ENCODE data around the gene CPEB1. TPM values are rescaled to one million over a fixed set of nuclear protein-coding genes. Genes with fewer than 3 reads are reported as not detected.
"Not testable (repeated sequence)": the region's sequence is repeated elsewhere in the genome, so short reads cannot be mapped to it uniquely, and the experiment has no call there.

CPEB1 gene
- total RNA-seq, 1 donor from 2014 or later = not detected

DNA sequence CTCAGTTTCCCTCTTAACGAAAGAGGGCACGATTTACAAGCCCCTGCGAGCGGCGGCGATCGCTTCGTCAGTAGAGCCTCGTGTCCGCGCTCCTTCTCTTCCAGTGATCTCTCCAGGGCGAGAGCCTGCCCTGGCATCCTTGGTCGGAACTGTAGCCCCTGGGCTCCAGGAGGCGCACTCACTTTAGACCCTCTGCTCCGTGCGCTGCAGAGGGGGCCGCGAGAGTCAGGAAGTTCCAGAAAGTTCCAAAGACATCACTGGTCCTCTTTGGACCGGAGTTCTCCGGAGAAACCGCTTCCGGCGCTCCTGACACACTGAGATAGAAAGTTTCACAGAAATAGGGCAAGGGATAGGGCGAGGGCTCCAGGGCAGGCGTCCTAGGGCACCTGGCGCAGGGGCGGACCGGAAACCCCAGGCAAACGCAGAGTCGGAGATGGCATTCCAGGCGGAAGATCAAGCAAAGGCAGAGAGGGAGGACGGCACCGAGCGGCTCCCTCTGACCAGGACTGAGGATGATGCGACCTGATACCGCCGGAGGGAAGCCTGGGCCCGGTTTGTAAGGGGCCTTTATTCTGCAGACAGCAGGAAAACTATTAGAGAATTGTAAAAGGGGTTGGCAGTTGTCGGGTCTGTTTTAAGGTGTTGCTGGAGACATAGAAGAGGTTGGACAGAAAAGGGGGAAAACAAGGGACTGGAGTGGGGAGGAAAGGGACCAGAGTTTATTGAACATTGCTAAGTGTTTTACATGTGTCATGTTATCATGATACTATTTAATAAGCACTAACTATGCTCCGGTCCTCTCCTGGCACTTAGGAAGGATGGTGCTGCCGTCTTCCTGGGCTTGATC lies 1.3 kb upstream of the CPEB1 start:
- DNase-seq = no peak

GRCh38 chr15:82647835-82648256 lies 683 bp upstream of the CPEB1 start:
- no peak for DNase-seq

- DNase-seq = no peak
Measured at GRCh38 chr15:82646250-82647044, 716 bp downstream of the CPEB1 start.

DNA sequence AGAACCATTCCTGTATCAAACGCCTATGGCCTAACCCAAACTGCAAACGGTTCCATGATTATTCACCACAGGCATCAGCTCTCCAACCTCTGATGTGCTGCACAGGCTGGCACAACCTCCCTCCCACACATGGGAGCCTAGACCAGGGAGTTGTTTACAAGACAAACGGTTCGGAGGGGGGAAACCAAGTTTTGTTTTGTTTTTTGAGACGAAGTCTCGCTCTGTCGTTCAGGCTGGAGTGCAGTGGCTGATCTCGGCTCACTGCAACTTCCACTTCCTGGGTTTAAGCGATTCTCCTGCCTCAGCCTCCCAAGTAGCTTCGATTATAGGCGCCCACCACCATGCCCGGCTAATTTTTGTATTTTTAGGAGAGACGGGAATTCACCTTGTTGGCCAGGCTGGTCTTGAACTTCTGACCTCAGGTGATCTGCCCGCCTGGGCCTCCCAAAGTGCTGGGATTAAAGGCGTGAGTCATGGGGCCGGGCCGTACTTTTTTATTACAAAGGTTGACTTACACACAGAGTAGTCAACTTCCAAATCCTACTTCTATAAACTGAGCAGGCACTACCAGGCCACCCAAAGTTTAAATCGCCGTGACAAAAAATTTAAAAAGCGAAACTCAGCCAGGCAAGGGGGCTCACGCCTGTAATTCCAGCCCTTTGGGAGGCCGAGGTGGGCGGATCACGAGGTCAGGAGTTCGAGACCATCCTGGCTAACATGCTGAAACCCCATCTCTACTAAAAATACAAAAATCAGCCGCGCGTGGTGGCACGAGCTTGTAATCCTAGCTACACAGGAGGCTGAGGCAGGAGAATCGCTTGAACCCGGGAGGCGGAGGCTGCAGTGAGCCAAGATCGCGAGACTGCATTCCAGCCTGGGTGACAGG lies 2.0 kb downstream of the CPEB1 start:
- DNase-seq = not testable (repeated sequence)

GRCh38 chr15:82643992-82644391 lies 3.2 kb downstream of the CPEB1 start:
- no peak for DNase-seq

- no peak for DNase-seq
Measured at GRCh38 chr15:82642656-82643055, 4.5 kb downstream of the CPEB1 start.

GRCh38 chr15:82641129-82641798 lies 5.9 kb downstream of the CPEB1 start:
- no peak for DNase-seq

DNA sequence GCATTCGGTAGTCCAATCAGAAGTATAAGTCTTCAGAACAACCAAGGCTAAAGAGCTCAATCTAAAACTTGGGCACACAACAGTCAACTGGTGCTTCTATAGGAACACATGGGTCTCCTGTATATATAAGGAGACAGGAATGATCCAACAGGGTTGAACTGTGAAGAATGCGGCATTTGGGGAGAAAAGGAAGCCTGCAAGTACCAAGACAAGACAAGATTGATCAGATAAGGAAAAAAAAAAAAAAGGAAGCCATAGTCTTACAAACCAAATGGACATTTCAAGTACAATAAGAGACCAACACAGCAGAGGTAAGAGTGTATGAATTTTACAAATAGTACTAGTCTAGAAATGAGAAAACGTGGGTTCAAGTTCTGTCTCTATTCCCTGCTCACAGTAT lies 6.5 kb downstream of the CPEB1 start:
- no peak for DNase-seq

DNA sequence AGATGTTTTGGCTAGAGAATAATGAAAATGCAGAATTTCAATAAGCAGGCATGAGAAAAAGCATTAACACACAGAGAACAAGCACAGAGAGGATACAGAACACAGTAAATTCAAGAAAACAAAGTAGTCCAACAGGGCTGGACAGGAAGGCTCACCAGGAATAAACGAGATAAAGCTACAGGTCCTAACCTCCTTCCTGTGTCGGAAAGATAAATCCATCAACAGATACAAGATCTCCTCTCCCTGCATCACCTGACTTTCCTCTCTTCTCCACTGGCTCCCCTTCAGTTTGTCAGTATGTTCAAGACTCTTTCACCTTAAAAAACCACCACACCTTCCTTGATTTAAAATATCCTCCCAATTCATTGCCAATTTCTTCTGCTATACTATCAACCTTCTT lies 11.4 kb downstream of the CPEB1 start:
- DNase-seq = no peak

- DNase-seq = no peak
Measured at GRCh38 chr15:82630033-82630432, 17.1 kb downstream of the CPEB1 start.

GRCh38 chr15:82625136-82625535 lies 22.0 kb downstream of the CPEB1 start:
- no peak for DNase-seq

- no peak for DNase-seq
Measured at GRCh38 chr15:82624438-82624837, 22.7 kb downstream of the CPEB1 start.

DNA sequence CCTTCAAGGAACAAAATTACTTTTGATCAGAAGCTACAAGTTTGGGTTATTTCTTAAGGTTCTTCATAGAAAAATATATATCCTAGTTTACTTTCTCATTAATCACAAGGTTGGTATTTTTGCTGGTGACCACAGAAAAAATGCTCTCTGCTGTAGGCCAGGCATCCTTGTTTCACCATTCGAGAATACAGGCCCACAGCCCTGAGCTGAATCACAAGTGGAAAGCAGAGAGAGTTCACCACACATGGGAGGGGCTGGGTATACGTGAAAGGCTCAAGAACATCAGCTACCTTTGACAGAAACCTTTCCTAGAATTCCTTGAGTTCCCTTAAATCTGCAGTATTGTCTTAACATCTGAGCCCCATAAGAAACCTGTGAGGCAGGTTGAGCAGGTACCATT lies 23.2 kb downstream of the CPEB1 start:
- DNase-seq = no peak

DNA sequence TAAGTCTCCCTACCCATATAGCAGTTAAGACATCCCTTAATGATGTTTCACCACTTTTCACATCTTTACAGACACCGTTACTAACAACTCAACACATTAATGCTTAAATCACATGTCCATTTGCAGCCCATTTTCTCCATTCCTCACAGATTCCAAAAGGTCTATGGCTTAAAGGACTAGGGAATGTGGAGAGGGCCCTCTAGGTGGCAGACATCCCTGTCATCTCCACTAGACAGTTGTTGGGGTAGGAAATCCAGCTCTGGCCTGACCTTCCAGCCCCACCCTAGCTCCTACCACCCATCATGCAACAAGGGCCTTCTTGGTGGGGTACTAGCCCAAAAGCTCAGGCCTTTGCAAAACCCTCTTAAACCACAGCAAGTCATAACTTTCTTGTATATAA lies 25.2 kb downstream of the CPEB1 start:
- no peak for DNase-seq

DNA sequence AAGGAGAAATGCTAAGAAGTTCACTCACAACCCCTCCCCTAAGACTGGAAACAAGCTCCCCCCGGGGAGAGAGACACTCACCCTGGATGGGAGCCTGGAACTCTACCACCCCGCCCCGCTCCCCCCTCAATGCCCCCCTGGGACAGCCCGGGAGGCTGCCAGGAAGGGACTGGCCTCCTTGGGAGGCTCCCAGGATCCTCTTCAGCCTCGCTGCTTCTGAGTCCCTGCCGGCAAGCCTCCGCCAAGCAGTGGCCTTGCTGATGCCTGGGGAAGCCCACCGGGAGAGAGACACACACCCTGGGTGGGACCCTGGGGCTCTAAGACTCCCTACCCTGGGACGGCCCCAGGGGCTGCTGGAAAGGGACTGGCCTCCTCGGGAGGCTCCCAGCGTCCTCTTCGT lies 33.4 kb downstream of the CPEB1 start:
- DNase-seq = no peak

DNA sequence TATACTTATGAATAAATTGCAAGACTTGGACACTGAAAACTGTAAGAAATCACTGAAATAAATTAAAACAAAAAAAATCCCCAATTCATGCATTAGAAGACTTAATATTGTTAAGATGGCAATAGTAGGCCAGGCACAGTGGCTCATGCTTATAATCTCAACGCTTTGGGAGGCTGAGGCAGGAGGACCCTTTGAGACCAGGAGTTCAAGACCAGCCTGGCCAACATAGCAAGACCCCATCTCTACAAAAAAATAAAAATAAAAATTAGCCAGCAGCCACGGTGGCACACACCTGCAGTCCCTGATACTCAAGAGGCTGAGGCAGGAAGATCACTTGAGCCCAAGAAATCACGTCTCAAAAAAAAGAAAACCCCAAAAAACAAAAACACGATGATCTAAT lies 35.8 kb downstream of the CPEB1 start:
- DNase-seq = no peak

- DNase-seq = no peak
Measured at GRCh38 chr15:82602195-82602594, 45.0 kb downstream of the CPEB1 start.

DNA sequence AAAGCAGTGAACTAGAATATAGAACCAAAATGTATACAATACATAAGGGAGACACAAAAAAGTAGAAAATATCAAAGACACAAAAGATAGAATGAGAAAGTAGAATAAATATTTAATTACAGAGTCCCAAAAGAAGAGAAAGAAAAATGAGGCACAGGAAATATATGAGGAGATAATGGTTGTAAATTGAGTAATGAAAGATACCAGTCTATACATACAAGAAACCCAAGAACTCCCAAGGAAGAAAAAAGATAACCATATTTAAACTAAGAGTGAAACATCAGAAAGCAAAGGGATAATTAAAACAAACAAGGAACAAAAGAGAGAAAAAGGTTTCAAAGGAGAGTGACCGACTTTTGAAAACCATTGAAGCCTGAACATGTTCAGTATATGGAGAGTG lies 47.3 kb downstream of the CPEB1 start:
- DNase-seq = no peak

GRCh38 chr15:82597815-82598214 lies 49.3 kb downstream of the CPEB1 start:
- DNase-seq = no peak

DNA sequence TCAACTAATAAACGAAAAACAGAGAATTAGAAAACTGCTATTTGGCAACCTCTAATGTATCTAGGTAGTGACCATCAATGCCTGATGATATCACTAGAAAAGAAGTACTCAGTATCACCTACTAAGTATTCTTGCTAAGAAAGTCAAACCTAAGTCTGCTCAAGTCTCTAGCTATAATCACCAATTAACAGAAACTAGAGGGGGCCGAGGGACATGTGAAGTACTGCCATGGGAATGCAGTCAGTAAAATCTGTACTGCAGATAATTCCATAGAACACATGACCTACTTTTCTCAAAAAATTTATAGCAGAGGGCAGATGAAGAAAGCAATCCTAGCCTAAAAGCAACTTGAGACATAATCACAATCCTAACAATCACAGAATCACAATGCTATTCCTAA lies 51.4 kb downstream of the CPEB1 start:
- DNase-seq = no peak

DNA sequence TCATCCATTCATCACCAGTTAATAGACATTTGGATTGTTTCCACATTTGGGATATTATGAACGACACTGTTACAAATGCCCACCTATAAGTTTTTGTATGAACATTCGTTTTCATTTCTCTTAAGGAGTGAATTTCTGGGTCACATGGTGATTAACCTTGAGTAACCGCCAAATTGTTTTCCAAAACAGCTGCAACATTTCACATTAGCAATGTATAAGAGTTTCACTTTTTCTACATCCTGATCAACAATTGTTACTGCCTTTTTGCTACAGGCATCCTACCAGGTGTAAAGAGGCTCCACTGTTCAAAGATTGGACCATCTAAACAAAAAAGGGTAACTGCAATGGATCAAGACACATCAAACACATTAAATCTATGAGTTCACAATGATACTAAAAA lies 52.0 kb downstream of the CPEB1 start:
- no peak for DNase-seq

DNA sequence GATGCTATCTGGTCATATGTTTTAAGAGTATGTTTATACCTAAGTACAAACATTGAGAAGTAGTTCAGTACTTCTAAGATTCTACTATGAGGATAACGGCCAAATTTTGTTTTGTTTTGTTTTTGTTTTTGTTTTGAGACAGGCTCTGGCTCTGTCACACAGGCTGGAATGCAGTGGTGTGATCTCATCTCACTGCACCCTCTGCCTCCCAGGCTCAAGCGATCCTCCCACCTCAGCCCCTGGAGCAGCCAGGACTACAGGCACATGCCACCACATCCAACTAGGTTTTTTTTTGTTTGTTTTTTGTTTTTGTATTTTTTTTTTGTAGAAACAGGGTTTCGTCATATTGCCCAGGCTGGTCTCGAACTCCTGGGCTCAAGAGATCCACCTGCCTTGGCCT lies 59.4 kb downstream of the CPEB1 start:
- no peak for DNase-seq

Measured in dermis blood vessel endothelial cell (primary cell).